ENCODE data around the gene TTC38.

TTC38 gene

DNA sequence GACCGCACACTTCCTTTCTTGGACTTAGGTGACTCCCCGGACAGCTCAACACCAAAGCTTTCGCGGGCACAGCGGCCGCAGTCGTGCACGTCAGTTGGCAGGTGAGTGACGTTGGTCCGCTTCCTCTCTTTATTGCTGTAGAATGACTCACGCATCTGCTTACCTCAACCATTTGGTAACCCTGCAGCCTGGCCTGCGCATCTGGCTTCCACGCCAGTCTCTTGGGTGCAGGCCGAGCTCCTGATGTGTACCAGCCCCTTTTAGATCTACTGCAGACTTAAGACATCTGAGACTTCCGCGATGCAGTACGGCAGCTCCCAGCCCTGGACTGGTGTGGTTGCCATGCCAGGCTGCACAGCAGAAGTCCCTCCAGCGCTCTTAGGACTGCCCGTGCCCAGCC, 55.4 kb downstream of the TTC38 start:
- no peak for DNase-seq (ENCODE audit: insufficient read length, low spot score)
- FAIRE-seq = no peak

- no peak for DNase-seq (ENCODE audit: insufficient read length, low spot score)
- FAIRE-seq = no peak
These were observed 58.4 kb downstream of the TTC38 start for GRCh38 chr22:46326066-46326680.

GRCh38 chr22:46327691-46328465, 60.1 kb downstream of the TTC38 start:
- no peak for DNase-seq (ENCODE audit: insufficient read length, low spot score)
- FAIRE-seq = no peak

GRCh38 chr22:46328797-46329196, 61.0 kb downstream of the TTC38 start:
- DNase-seq (ENCODE audit: insufficient read length, low spot score) = no peak
- FAIRE-seq = no peak

- FAIRE-seq (no peak), DNase-seq (ENCODE audit: insufficient read length, low spot score) (no peak)
These were observed 61.8 kb downstream of the TTC38 start for GRCh38 chr22:46329616-46330015.

DNA sequence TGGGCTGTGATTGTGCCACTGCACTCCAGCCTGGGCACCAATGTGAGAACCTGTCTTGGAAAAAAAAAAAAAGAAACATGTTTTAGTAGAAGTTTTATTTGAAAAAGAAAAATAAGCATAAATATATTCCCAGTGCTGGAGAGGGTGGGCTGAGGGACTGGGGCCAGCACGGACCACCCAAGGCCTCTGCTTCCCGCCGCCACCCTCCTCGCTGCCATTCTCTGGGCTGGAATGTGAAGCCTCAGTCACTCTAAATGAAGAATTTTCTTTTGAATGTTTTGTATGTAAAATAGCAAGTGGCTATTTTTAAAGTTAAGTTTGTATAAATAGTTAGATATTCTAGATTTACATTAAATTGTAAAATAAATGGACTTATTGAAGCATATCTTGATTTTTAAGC, 62.6 kb downstream of the TTC38 start:
- DNase-seq (ENCODE audit: insufficient read length, low spot score) (no peak), FAIRE-seq (no peak)

DNA sequence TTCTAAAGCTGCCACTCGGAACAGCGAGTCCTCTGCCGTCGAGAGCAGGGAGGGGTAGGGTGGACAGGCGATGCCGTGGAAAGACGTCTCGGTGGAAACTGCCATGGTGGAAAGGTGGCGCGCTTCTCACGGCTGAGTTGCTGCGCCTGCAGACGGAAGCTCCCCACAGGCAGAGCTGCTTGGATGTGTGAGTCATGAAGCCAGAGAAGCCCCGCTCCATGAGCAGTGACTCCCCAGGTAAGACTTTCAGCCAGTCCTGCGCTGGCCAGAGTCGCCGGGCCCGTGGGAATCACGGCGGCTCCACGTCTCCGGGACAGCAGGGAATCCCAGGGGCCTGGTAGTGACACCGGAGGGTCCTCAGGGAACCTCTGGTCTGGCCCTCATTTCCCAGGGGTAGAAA, 63.7 kb downstream of the TTC38 start:
- no peak for FAIRE-seq
- DNase-seq (ENCODE audit: insufficient read length, low spot score) = no peak

GRCh38 chr22:46335201-46336118, 67.7 kb downstream of the TTC38 start, which contains the start of gene TRMU:
TSS of gene TRMU (plus strand) at chr22:46335714. CDS start at chr22:46335765, 51 bp downstream.
- DNase-seq (ENCODE audit: insufficient read length, low spot score) = peak; percentile 92
- FAIRE-seq = peak; percentile 88

GRCh38 chr22:46336119-46337078, 68.6 kb downstream of the TTC38 start:
- FAIRE-seq (no peak), DNase-seq (ENCODE audit: insufficient read length, low spot score) (no peak)

- no peak for DNase-seq (ENCODE audit: insufficient read length, low spot score)
- FAIRE-seq = no peak
These were observed 70.1 kb downstream of the TTC38 start for GRCh38 chr22:46337870-46338269.

DNA sequence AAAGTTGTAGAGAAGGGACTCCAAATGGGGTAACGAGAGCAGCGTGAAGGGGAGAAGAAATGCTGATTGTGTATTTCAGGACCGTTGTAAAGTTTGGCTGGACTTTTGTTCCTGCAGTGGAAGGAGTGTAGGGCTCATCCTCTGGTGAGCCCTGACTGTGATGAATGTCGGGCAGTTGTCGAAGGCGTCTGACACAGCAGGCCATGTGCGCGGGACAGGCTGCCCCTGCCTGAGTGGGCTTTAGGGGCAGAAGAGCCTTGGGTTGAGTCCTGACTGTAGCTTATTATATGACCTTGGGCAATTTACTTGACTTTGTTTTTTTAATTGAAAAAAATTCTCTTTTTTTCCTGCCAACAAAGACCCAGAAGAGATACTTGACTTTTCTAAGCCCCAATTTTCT, 70.8 kb downstream of the TTC38 start:
- DNase-seq (ENCODE audit: insufficient read length, low spot score) (no peak), FAIRE-seq (no peak)

DNA sequence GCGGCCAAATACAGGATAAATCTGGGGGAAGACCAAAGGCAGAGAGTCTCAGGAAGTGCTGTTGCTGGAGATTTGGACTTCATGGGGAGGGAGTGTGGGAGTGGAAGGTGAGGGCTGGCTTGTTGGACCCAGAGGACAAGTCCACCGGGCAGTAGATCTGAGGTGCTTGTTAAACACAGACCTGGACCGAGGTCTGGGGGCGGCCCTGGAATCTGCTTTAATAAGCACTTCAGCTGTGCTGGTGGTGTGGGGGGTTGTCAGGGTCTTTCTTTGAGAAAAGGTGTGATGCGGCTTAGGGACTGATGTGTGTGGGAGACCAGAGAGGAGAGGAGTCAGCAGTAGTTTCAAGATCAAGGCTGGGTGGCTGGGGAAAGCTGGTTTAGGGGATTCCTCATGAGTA, 72.1 kb downstream of the TTC38 start:
- DNase-seq (ENCODE audit: insufficient read length, low spot score) (no peak), FAIRE-seq (no peak)

DNA sequence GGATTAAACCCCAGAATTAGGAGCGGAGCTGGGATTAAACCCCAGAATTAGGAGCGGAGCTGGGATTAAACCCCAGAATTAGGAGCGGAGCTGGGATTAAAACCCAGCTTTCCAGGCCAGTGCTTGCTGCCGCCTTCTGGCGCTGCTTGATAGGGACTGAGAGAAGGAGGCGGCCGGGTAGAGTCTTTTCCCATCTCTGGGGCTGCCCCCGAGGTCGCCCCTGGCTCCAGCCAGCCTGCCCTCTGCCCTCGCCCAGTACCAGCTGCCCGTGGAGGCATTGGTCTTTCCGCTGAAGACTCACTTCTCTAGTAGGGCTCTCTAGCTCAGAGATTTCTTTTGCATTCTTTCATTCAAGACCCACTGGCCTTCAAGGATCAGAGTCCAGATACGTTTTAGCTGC, 72.9 kb downstream of the TTC38 start:
- DNase-seq (ENCODE audit: insufficient read length, low spot score) (no peak), FAIRE-seq (no peak)
